HG03520 (cell line): ENCODE data around the gene IFIT1.
"Not testable (repeated sequence)": the region's sequence is repeated elsewhere in the genome, so short reads cannot be mapped to it uniquely, and the experiment has no call there.

Experiments
- ATAC-seq: cut with Tn5 transposase; IDR thresholded peaks from one replicate; pipeline ENCODE4 v1.9.1; 2021; ENCODE audit warnings: mild to moderate bottlenecking, moderate library complexity; ENCODE audit not compliant: unreplicated experiment

IFIT1 gene

DNA sequence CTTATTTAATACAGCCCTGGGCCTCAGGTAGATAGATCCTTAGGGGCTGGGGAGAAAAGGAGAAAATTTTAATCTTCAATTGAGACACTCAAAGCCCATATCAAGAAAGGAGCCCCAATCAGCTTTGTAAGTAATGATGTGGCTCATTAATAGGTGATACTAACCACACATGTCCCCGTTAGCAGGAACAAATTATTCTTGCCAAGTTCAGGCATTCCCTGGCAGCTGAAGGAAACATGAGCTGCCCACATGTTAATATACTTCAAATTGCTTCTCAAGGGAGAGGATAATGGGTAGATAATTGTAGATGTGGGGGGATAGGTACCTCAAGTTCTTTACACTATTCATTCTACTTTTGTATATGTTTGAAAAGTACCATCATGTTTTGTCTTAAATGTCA lies 36.5 kb downstream of the IFIT1 start:
- no peak for ATAC-seq

DNA sequence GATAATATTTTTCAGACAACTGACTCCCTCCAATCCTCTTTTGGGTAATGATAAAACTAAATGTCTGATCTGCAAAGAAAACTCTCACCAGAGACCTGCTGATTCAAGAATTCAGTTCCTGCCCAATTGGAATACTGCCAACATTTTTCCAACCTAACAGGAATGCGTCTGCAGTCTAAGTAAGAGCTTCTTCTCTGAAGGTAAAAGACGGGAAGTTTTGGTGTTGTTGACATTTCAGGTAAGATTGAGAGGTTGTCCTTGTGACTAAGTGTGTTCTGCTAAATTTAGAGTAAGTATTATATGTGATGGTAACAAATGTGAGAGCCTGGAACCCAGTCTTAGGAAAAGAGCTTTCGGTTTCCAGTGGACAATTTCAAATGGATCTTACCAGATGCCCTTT lies 39.6 kb downstream of the IFIT1 start:
- ATAC-seq = no peak

DNA sequence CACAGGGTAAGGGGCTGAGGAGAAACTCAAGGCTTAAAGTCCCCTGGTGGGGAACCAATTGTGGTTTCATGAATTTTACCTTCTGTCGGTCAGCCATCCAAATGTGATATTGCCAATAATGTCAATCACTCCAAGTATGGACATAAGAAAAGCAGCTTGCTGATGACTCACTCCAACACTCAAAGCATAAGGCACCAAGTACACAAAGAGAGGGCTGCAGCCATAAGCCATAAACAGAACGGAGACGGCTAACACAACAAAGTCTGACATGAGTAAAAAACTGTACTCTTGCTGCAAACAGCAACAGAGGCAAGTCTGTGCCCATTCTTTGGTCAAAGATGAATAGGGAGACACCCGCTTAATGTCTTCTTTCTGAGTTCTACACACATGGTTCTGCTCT lies 46.1 kb downstream of the IFIT1 start:
- ATAC-seq = no peak

DNA sequence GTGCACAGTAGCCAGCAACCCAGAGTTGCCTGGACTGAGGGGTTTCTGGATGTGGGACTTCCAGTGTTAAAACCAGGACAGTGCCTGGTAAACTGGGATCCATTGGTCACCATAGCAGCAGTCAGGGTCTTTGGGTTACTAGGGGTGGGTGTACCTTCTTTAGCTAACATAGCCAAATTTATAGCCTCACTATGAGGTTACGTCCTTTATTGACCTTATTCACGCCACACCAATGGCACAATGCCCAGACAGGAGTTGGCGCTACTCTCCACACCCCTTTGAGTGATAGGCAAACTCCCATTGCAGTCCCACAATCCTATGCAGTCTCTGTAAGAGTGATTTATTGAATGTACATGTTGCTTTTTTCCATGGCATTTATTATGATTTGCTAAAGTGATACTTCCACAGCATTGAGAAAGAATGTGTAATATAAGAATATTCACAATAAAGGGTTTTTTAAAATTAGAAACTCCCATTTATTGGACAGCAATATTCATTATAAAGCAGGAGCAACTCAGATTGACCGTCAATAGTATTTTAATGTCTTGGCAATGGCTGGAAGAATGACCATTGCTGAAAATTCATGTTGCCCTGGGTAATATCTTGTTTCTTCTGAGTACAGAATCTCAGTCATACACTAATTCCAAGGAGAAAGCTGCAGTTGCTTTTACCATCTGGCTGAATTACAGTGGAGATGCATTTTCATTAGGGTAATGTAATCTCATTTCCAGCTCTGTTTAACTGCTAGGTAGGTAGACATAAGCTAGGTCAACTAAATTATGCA lies 48.0 kb downstream of the IFIT1 start:
- ATAC-seq = no peak

DNA sequence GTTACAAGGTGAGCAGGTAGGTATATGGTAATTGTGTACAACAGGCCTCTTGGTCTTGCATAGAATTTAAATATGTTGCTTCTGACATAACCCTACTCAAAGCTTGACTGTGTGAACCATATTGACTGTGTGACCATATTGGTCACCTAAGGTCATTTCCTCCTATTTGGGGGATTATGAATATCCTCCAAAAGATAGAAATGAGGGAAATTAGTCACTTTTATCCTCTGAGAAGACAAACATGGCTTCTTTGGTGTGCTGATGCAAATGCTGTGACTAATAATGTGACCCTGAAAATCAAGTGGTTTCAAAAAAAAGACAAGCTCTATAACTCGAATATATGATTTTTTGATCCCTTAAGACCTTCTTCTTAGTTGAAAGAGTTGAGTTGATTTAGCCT lies 49.9 kb downstream of the IFIT1 start:
- no peak for ATAC-seq

DNA sequence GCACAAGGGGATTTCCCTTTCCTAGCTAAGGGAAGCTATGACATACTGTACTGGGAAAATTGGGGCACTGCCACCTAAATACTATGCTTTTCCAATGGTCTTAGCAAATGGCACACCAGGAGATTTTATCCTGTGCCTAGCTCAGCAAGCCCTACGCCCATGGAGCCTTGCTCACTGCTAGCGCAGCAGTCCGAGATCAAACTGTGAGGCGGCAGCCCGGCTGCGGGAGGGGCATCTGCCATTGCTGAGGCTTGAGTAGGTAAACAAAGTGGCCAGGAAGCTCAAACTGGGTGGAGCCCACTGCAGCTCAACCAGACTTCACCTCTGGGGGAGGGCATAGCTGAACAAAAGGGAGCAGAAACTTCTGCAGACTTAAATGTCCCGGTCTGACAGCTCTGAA lies 52.4 kb downstream of the IFIT1 start:
- ATAC-seq = not testable (repeated sequence)

DNA sequence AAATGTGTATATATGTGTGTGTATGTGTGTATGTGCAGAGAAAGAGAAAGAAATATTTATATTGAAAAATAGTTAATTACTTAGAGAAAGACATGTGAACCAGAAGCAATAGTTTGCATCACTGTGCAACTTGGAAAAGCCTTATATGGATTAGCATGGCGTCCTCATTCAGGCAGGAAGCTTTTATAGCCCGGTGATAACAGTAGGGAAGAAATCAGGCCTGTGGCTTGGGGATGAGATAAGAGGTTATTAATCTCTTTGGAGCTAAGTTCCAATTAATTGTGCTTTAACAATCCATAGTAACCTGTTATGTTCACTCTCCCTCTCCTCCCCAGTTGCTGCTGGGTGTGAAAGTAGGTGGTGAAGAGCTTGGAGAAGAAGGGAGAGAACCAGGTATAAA lies 58.5 kb downstream of the IFIT1 start:
- no peak for ATAC-seq

DNA sequence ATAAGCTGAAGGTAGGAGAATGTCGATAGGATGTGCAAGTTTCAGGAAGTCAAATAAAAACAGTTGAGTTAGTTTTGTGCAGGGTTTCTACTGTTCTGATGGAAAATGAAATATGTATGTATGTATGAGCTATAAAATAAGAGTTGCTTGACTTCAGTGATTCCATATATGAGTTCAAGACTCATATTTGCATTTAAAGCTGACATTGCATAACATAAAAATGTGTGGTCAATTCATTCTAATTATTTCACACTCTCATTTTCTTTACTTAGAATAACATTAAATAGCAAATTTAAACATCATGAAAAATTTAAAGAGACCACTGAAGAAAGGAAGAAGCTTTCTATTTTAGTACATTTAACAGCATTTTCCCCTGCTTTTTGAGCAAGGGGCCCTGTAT lies 59.8 kb downstream of the IFIT1 start:
- ATAC-seq = no peak

DNA sequence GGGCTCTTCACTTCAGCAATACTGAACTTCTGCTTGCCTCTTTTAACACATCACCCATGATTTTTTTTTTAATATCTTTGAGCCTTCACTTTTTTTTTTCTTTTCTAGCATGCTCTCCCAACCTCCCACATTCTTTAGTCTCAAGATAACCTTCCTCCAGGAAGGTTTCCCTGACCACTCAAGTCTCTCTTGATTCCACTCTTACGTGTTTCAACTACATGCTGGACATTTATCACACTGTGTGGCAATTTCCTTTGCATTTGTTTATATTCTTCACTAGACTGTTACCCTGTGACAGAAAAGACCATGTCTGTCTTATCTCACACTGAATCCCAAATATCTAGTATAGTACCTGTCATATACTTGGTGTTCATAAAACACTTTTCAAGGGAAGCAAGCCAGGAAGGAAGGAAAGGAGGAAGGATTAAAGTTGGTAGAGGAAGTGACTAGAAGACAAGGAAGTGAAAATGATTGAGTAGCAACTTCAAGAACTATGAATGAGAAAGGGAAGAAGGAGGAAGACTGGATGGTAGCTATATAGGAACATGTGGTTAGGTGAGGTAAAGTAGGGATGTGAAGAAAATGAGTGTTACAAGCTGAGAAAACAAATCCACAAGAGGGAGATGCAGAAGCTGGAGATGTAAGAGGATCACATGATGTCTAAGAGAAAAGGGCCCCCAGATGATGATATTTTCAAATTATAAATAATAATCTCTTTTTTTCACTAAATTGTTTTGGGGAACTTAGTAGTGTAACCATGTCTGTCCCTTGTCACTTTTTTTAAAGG lies 62.3 kb downstream of the IFIT1 start:
- no peak for ATAC-seq
